ENCODE data around the gene SLC66A1. TPM values are rescaled to one million over a fixed set of nuclear protein-coding genes. Genes with fewer than 3 reads are reported as not detected.
A peak's percentile ranks its signal among the peaks of the same experiment; 100 is the strongest.

Gene SLC66A1
- total RNA-seq, 1 experiment from 2014 or later, result 22.5 TPM

- 0 out of 2 replicates have a peak, but pooled peaks cover 3% of the 10 kb centered on the region for H3K4me1 ChIP-seq (ENCODE audit: insufficient read depth, low read length)
- no peak overlapping the region for H2BK12ac ChIP-seq (ENCODE audit: insufficient read length, low read depth, low read length)
- H3T11ph ChIP-seq (ENCODE audit: low read length), result no peak overlapping the region
- H4K5ac ChIP-seq (ENCODE audit: insufficient read length, low read depth, low read length), result no peak overlapping the region
- no peaks in the 10 kb centered on the region for H3K23me2 ChIP-seq (ENCODE audit: insufficient read length, low read depth, low read length, poor library complexity, severe bottlenecking)
- H3K79me1 ChIP-seq (ENCODE audit: insufficient read depth, low read depth, low read length, poor library complexity, severe bottlenecking), result peaks cover 4% of the 10 kb centered on the region
- no peak overlapping the region for H3K27ac ChIP-seq (ENCODE audit: insufficient read length, low read depth, low read length)
- H3K4me2 ChIP-seq (ENCODE audit: insufficient read depth, insufficient read length, low read length), result no peak overlapping the region
- Mint-ChIP-seq H3K4me3 (peak overlapping the region in 1 of 2 experiments; percentile 48; a peak in 1 of 5 replicates), H3K36me3 (ENCODE audit: insufficient read depth in 1 of 3, low read depth in 3 of 3) (peaks cover 38 to 66% (median 59%) of the 10 kb centered on the region in 3 experiments), H3K27me3 (ENCODE audit: low read depth) (no peaks in the 10 kb centered on the region; the same call in none of the 2 replicates), H3K4me1 (peaks cover 22 to 30% of the 10 kb centered on the region in 2 experiments), H3K9me3 (no peaks in the 10 kb centered on the region), H3K27ac (peak overlapping the region in 1 of 3 experiments; percentile 34; a peak in 1 of 7 replicates)
- no peaks in the 10 kb centered on the region for H3K9me3 ChIP-seq (ENCODE audit: control insufficient read depth, low read depth, low read length)
- no peak for DNase-seq
- no peak overlapping the region for H2BK120ac ChIP-seq (ENCODE audit: low read depth, low read length, poor library complexity, severe bottlenecking)
- H2BK5ac ChIP-seq (ENCODE audit: insufficient read length, low read length), result no peak overlapping the region
- H3K4ac ChIP-seq (ENCODE audit: low read depth, low read length), result no peak overlapping the region
- TF ChIP-seq CTCF (conservative IDR thresholded peaks at IDR 0.05), result no peak
- WGBS (ENCODE audit: extremely low coverage, insufficient read length, low lambda C conversion rate), result no CpG with 5 or more reads among the region's 6 CpGs
- H3K18ac ChIP-seq (ENCODE audit: insufficient read length, low read depth, low read length), result no peak overlapping the region
- no peaks in the 10 kb centered on the region for H3K27me3 ChIP-seq (ENCODE audit: insufficient read depth, low read length)
- H3K14ac ChIP-seq (ENCODE audit: insufficient read depth, low read length), result no peak overlapping the region; the same call in 1 of the 2 replicates
- H2AK5ac ChIP-seq (ENCODE audit: insufficient read length, low read length), result no peak overlapping the region
- H3K56ac ChIP-seq (ENCODE audit: insufficient read length, low read depth, low read length), result no peak overlapping the region
- no peak overlapping the region for H2BK15ac ChIP-seq (ENCODE audit: low read depth, low read length)
- H3K79me2 ChIP-seq (ENCODE audit: insufficient read depth, low read length), result no peaks in the 10 kb centered on the region
- no peak overlapping the region for H4K91ac ChIP-seq (ENCODE audit: insufficient read length, low read depth, low read length)
- no peak overlapping the region for H2BK20ac ChIP-seq (ENCODE audit: low read depth, low read length, poor library complexity, severe bottlenecking)
- no peak overlapping the region for H3K23ac ChIP-seq (ENCODE audit: insufficient read length, low read depth, low read length)
- H3K9ac ChIP-seq (ENCODE audit: extremely low read depth, insufficient read length, low read length), result no peak overlapping the region
- no peak overlapping the region for H2AFZ ChIP-seq (ENCODE audit: low read length)
- H4K8ac ChIP-seq (replicated peaks; ENCODE audit: insufficient read length, low read depth, low read length), result no peak overlapping the region
- no peaks in the 10 kb centered on the region for H4K20me1 ChIP-seq (ENCODE audit: control insufficient read depth, insufficient read depth, insufficient read length)
Measured at GRCh38 chr1:19354531-19354981, 42.4 kb downstream of the SLC66A1 start.
